Endothelial cell of umbilical vein (primary cell): Measurements from ENCODE around the gene SEC22A. TPM values are rescaled to one million over a fixed set of nuclear protein-coding genes. Genes with fewer than 3 reads are reported as not detected.

Experiments
- BruUV-seq: library from RNA; stranded (reverse); fragments of 400-500 nt; replicated peaks from 2 replicates; lab custom pipeline; 2021; lab: Mats Ljungman, UMichigan
- CTCF ChIA-PET: fragments of 300-600, 350-600 bp; sonication (Branson Sonifier 250); formaldehyde crosslinking; loops from one replicate; lab custom pipeline; 2021; ENCODE audit warnings: antibody characterized with exemption, inconsistent platforms; lab: Charles Lee
- POLR2A ChIA-PET: fragments of 300-600, 350-600 bp; sonication (Branson Sonifier 250); formaldehyde crosslinking; loops from one replicate; lab custom pipeline; 2021; ENCODE audit warnings: antibody characterized with exemption, inconsistent platforms; lab: Charles Lee
- DNase-seq: peaks from one replicate; pipeline ENCODE4 v3.0.0-alpha.2; 2011; ENCODE audit warnings: low read depth, low spot score
- FAIRE-seq: peaks from 2 replicates; lab custom pipeline; 2011; peaks lifted over from hg19 to GRCh38; lab: Jason Lieb, UNC
- H2AFZ ChIP-seq: 2 replicates; pipeline ENCODE4 v1.6.0; 2012; ENCODE audit warnings: low read depth, low read length, control low read depth, inconsistent platforms
- H3K27ac ChIP-seq: 2 replicates; pipeline ENCODE4 v1.5.1; 2011; ENCODE audit warnings: low read depth, mild to moderate bottlenecking, control low read depth, low read length, moderate library complexity; ENCODE audit not compliant: insufficient read depth
- H3K27me3 ChIP-seq, 2 experiments: 2 replicates each; pipeline versions ENCODE4 v1.6.0 to v1.6.1; 2011; ENCODE audit warnings: low read length in 2 of 2, mixed read lengths in 1 of 2; ENCODE audit not compliant: control insufficient read depth in 2 of 2, insufficient read depth in 2 of 2
- H3K36me3 ChIP-seq, 2 experiments: 2 replicates in 1 of 2; 3 replicates in 1 of 2; pipeline ENCODE4 v1.5.1; 2011; ENCODE audit warnings: low read length in 2 of 2, mild to moderate bottlenecking in 1 of 2, moderate library complexity in 1 of 2; ENCODE audit not compliant: control insufficient read depth in 2 of 2, insufficient read depth in 2 of 2; ENCODE audit errors: extremely low read depth in 1 of 2
- H3K4me1 ChIP-seq: 3 replicates; pipeline ENCODE4 v1.5.1; 2011; ENCODE audit warnings: mild to moderate bottlenecking, low read length; ENCODE audit not compliant: control insufficient read depth, insufficient read depth; ENCODE audit errors: extremely low read depth
- H3K4me2 ChIP-seq: 2 replicates; pipeline ENCODE4 v1.6.1; 2011; ENCODE audit warnings: low read length, control low read depth, mixed read lengths; ENCODE audit not compliant: insufficient read depth
- H3K4me3 ChIP-seq, 3 experiments: fragments of 200-600 bp in 1 of 3; sonication (generic), shearing (Covaris generic) in 1 of 3; replicated peaks in 1 of 3; 2 replicates each; pipeline ENCODE4 v1.5.1; 2011 to 2016; ENCODE audit warnings: control low read depth in 3 of 3, low read length in 3 of 3, mild to moderate bottlenecking in 2 of 3, inconsistent platforms in 1 of 3, low read depth in 1 of 3, moderate library complexity in 1 of 3; ENCODE audit not compliant: insufficient read depth in 1 of 3
- H3K79me2 ChIP-seq: 2 replicates; pipeline ENCODE4 v1.6.0; 2012; ENCODE audit warnings: low read length, inconsistent platforms; ENCODE audit not compliant: control insufficient read depth, insufficient read depth
- H3K9ac ChIP-seq: replicated peaks from 2 replicates; pipeline ENCODE3; 2011; ENCODE audit warnings: low read length, control low read depth; ENCODE audit not compliant: insufficient read depth; ENCODE audit errors: extremely low read depth
- H3K9me1 ChIP-seq: replicated peaks from 3 replicates; pipeline ENCODE4 v1.6.0; 2011; ENCODE audit warnings: mild to moderate bottlenecking, low read length; ENCODE audit not compliant: control insufficient read depth, insufficient read depth; ENCODE audit errors: extremely low read depth
- H3K9me3 ChIP-seq: replicated peaks from 2 replicates; pipeline ENCODE4 v1.5.1; 2012; ENCODE audit warnings: low read length, inconsistent platforms; ENCODE audit not compliant: control insufficient read depth, insufficient read depth
- H4K20me1 ChIP-seq: replicated peaks from 2 replicates; pipeline ENCODE3; 2011; ENCODE audit warnings: mild to moderate bottlenecking, low read length; ENCODE audit not compliant: control insufficient read depth, insufficient read depth; ENCODE audit errors: extremely low read depth
- EZH2 ChIP-seq: IDR thresholded peaks from 2 replicates; pipeline ENCODE4 v1.6.1; 2012; ENCODE audit warnings: borderline replicate concordance, low read depth, mild to moderate bottlenecking, moderate library complexity, low read length, inconsistent platforms; ENCODE audit not compliant: severe bottlenecking
- JUN ChIP-seq: IDR thresholded peaks from 2 replicates; pipeline ENCODE4 v1.6.1; 2011; ENCODE audit warnings: borderline replicate concordance, low read depth; ENCODE audit not compliant: insufficient read length, insufficient read depth
- dilution Hi-C: fragments of 300-500 bp; cut with MboI; formaldehyde crosslinking; loops from one replicate; pipeline ENCODE4 v1.15.0; 2019; ENCODE audit warnings: low sequenced_read_pairs; ENCODE audit not compliant: extremely low pct_ligation_motif_present
- intact Hi-C: fragments of 100-400 bp; cut with micrococcal nuclease; formaldehyde crosslinking; loops from one replicate; pipeline ENCODE4 v1.10.0; 2022
- polyA plus RNA-seq, 4 experiments: library from polyadenylated mRNA; depleted of rRNA in 3 of 4; stranded (reverse) in 3 of 4; unstranded in 1 of 4; fragments of >200 nt; gene quantifications; 2 replicates each; pipeline versions ENCODE4 v1.2.1 to v1.2.3, GENCODE V29; 2011 to 2012; ENCODE audit warnings: missing spikeins in 1 of 4
- total RNA-seq: library from RNA; stranded (reverse); gene quantifications from 2 replicates; pipeline ENCODE4 v1.2.3, GENCODE V29; 2021
- TF ChIP-seq, protein P1 (sequence below): IDR thresholded peaks from 2 replicates; pipeline ENCODE4 v1.6.1; 2011; ENCODE audit not compliant: insufficient read depth, insufficient read length
- TF ChIP-seq, protein P2 (sequence below), 2 donors: IDR thresholded peaks; 1 replicate in 1 of 2; 2 replicates in 1 of 2; pipeline ENCODE4 v1.5.1; 2011; ENCODE audit warnings: low read length in 2 of 2, mild to moderate bottlenecking in 2 of 2, moderate library complexity in 2 of 2, control low read depth in 1 of 2, inconsistent platforms in 1 of 2, low read depth in 1 of 2; ENCODE audit not compliant: insufficient read depth in 1 of 2; ENCODE audit errors: extremely low read depth in 1 of 2

SEC22A gene
- total and polyA plus RNA-seq, 2 donors (not counting 3 experiments of a cell fraction or from before 2014, with no cell fraction given), result 20.1 to 26.8 TPM

DNA sequence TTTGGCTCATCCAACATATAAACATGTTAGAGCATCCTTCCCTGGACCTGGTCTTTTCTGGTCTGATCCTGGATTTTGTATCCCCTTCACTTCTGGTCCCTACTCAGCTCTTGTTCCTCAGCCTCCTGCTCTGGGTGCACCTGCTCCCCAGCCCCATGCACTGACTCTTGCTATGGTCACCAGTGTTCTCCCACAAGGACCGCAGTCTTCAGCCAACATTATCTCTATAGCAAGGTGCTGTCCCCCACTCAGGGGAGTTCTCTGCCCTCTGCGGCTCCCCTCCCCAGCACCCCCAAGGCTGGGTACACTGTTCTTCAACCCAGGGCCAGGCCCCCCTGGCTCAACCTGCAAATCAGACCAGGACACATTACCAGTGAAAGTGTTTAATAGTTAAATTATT lies 80.2 kb downstream of the SEC22A start:
- H3K9me3 ChIP-seq, result no peaks in the 10 kb centered on the region
- H3K36me3 ChIP-seq, result no peaks in the 10 kb centered on the region
- no peaks in the 10 kb centered on the region for H3K9me1 ChIP-seq
- dilution Hi-C loops, result no loop called here
- TF ChIP-seq, protein P1, sequence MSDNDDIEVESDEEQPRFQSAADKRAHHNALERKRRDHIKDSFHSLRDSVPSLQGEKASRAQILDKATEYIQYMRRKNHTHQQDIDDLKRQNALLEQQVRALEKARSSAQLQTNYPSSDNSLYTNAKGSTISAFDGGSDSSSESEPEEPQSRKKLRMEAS, result no peak
- TF ChIP-seq JUN, result no peak
- DNase-seq (no peak), FAIRE-seq (no peak)
- no peak overlapping the region for H3K27ac ChIP-seq
- ChIA-PET POLR2A (no interaction called here), CTCF (interaction anchor here (1.2 kb wide), 1 partner anchor 207 kb away, joined by 3 read pairs; no protein-coding TSS in a partner anchor)
- no peaks in the 10 kb centered on the region for H4K20me1 ChIP-seq
- no peak overlapping the region for H2AFZ ChIP-seq
- H3K4me2 ChIP-seq, result no peak overlapping the region
- no peaks in the 10 kb centered on the region for H3K4me1 ChIP-seq
- intact Hi-C loops, result no loop called here
- no peaks in the 10 kb centered on the region for H3K79me2 ChIP-seq
- H3K9ac ChIP-seq, result no peak overlapping the region
- H3K4me3 ChIP-seq, result no peak overlapping the region
- no TSS peak for BruUV-seq
- H3K27me3 ChIP-seq, result no peaks in the 10 kb centered on the region

DNA sequence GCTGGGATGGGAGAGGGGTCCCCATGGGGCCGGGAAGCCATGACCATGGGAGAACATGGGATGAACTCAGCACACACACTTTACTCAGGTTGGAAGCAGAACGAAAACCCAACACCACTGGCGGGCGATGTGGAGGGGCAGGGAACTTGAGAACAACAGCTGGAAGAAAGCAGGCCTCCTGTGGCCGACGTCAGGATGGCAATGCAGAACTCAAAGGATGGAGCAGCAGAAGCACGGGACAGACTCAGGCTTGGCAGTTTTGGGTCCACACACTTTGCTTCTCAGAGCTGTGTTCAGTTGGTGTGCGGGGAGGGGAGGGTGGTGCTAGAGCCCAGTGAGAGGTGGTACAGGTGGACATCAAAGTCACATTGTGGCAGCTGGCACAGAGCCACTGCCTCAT lies 80.7 kb downstream of the SEC22A start:
- no peaks in the 10 kb centered on the region for H3K9me1 ChIP-seq
- no peaks in the 10 kb centered on the region for H3K27me3 ChIP-seq
- H3K79me2 ChIP-seq, result no peaks in the 10 kb centered on the region
- H3K4me3 ChIP-seq, result no peak overlapping the region
- TF ChIP-seq EZH2, result no peak
- TF ChIP-seq, protein P2, sequence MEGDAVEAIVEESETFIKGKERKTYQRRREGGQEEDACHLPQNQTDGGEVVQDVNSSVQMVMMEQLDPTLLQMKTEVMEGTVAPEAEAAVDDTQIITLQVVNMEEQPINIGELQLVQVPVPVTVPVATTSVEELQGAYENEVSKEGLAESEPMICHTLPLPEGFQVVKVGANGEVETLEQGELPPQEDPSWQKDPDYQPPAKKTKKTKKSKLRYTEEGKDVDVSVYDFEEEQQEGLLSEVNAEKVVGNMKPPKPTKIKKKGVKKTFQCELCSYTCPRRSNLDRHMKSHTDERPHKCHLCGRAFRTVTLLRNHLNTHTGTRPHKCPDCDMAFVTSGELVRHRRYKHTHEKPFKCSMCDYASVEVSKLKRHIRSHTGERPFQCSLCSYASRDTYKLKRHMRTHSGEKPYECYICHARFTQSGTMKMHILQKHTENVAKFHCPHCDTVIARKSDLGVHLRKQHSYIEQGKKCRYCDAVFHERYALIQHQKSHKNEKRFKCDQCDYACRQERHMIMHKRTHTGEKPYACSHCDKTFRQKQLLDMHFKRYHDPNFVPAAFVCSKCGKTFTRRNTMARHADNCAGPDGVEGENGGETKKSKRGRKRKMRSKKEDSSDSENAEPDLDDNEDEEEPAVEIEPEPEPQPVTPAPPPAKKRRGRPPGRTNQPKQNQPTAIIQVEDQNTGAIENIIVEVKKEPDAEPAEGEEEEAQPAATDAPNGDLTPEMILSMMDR (IDR thresholded peaks at IDR 0.05; ENCODE audit: extremely low read depth in 1 of 2, insufficient read depth in 1 of 2, low read depth in 1 of 2, low read length in 2 of 2), result no peak
- DNase-seq, result no peak
- intact Hi-C loops, result no loop called here
- H3K9me3 ChIP-seq, result no peaks in the 10 kb centered on the region
- H3K27ac ChIP-seq, result no peak overlapping the region
- H3K9ac ChIP-seq, result no peak overlapping the region
- ChIA-PET POLR2A (no interaction called here), CTCF (interaction anchor here (1.2 kb wide), 1 partner anchor 207 kb away, joined by 3 read pairs; no protein-coding TSS in a partner anchor)
- BruUV-seq, result no TSS peak
- H3K36me3 ChIP-seq, result no peaks in the 10 kb centered on the region
- no peak overlapping the region for H2AFZ ChIP-seq
- H3K4me2 ChIP-seq, result no peak overlapping the region
- dilution Hi-C loops, result no loop called here
- no peaks in the 10 kb centered on the region for H4K20me1 ChIP-seq
- FAIRE-seq, result no peak
- H3K4me1 ChIP-seq, result no peaks in the 10 kb centered on the region
